ENCODE results near the gene NEDD9. TPM values are rescaled to one million over a fixed set of nuclear protein-coding genes. Genes with fewer than 3 reads are reported as not detected.

NEDD9 gene
- total and polyA plus RNA-seq, 10 of the 15 experiments (the other 5 are each of a cell fraction or from before 2014, with no cell fraction given), result 4.9 to 92.6 (median 14.6) TPM

- Histone ChIP-seq H3K4me3 (no peak overlapping the region), H3K27ac (ENCODE audit: control insufficient read depth, insufficient read depth) (no peak overlapping the region), H3K9ac (ENCODE audit: control insufficient read depth, insufficient read depth, low read length) (no peak overlapping the region), H3K4me2 (ENCODE audit: control insufficient read depth, insufficient read depth) (no peak overlapping the region), H3K9me3 (replicated peaks; ENCODE audit: control insufficient read depth, insufficient read depth, low read length) (peaks cover 6% of the 10 kb centered on the region; the same call in 1 of the 3 replicates), H3K36me3 (ENCODE audit: control insufficient read depth in 2 of 2, insufficient read depth in 2 of 2, low read length in 1 of 2) (peaks cover 3 to 4% of the 10 kb centered on the region in 2 experiments; a peak in 3 of 4 replicates), H2AFZ (ENCODE audit: control insufficient read depth, low read depth, low read length) (no peak overlapping the region), H3K4me1 (ENCODE audit: control insufficient read depth, insufficient read depth, low read length) (no peaks in the 10 kb centered on the region), H3K79me2 (ENCODE audit: control insufficient read depth, insufficient read depth, low read length) (no peaks in the 10 kb centered on the region), H4K20me1 (ENCODE audit: control insufficient read depth, insufficient read depth) (no peaks in the 10 kb centered on the region), H3K27me3 (replicated peaks in 1 of 2; ENCODE audit: control insufficient read depth in 2 of 2, insufficient read depth in 2 of 2, low read length in 1 of 2) (no peaks in the 10 kb centered on the region)
- WGBS (ENCODE audit: insufficient coverage, insufficient replicate concordance, low lambda C conversion rate, missing lambda C conversion rate), result 93% methylated on average over 9 of the region's 9 CpGs
- RAD21 ChIA-PET (ENCODE audit: unreplicated experiment), result interaction anchor here (1.2 to 2.4 kb wide), 2 partner anchors 13 to 32 kb away, joined by 3 to 9 read pairs; partner anchors contain the start of gene NEDD9
- no peak for TF ChIP-seq SREBF2 (IDR thresholded peaks at IDR 0.05; ENCODE audit: low read length)
- CTCF ChIA-PET, result interaction anchor here (0.6 to 1.5 kb wide), 4 partner anchors 9 to 406 kb away, joined by 3 to 5 read pairs (median 4); no protein-coding TSS in a partner anchor
- SMC1A ChIA-PET (ENCODE audit: uncharacterized antibody, unreplicated experiment), result interaction anchor here (0.7 to 5.6 kb wide), 11 partner anchors 9 to 250 kb away, joined by 3 to 36 read pairs (median 5); partner anchors contain the start of gene NEDD9
- intact Hi-C loops (cut with micrococcal nuclease; ENCODE audit: unreplicated experiment), result no loop called here
- in situ Hi-C loops (cut with MboI), result no loop called here
- ATAC-seq, result no peak
- no peak for FAIRE-seq
- no peak for DNase-seq (ENCODE audit: low read depth, low spot score)
- BruUV-seq (replicated peaks), result no TSS peak
- POLR2A ChIA-PET, result interaction anchor here (0.6 to 1.6 kb wide), 4 partner anchors 11 to 250 kb away, joined by 3 to 4 read pairs (median 4); no protein-coding TSS in a partner anchor
Observed at GRCh38 chr6:11245381-11246256, 13.2 kb upstream of the NEDD9 start.

GRCh38 chr6:11244387-11245126, 12.1 kb upstream of the NEDD9 start:
- Histone ChIP-seq H2AFZ (ENCODE audit: control insufficient read depth, low read depth, low read length) (no peak overlapping the region), H3K4me1 (ENCODE audit: control insufficient read depth, insufficient read depth, low read length) (no peaks in the 10 kb centered on the region), H3K27me3 (replicated peaks in 1 of 2; ENCODE audit: control insufficient read depth in 2 of 2, insufficient read depth in 2 of 2, low read length in 1 of 2) (no peaks in the 10 kb centered on the region), H3K36me3 (ENCODE audit: control insufficient read depth in 2 of 2, insufficient read depth in 2 of 2, low read length in 1 of 2) (peaks cover 0 to 1% of the 10 kb centered on the region in 2 experiments; a peak in 3 of 4 replicates), H3K9ac (ENCODE audit: control insufficient read depth, insufficient read depth, low read length) (no peak overlapping the region), H4K20me1 (ENCODE audit: control insufficient read depth, insufficient read depth) (no peaks in the 10 kb centered on the region), H3K4me2 (ENCODE audit: control insufficient read depth, insufficient read depth) (no peak overlapping the region), H3K79me2 (ENCODE audit: control insufficient read depth, insufficient read depth, low read length) (no peaks in the 10 kb centered on the region), H3K27ac (ENCODE audit: control insufficient read depth, insufficient read depth) (no peak overlapping the region), H3K4me3 (no peak overlapping the region), H3K9me3 (replicated peaks; ENCODE audit: control insufficient read depth, insufficient read depth, low read length) (peaks cover 2% of the 10 kb centered on the region; the same call in 1 of the 3 replicates)
- ChIA-PET POLR2A (interaction anchor here (0.7 to 1.9 kb wide), 5 partner anchors 12 to 251 kb away, joined by 3 to 6 read pairs (median 4); partner anchors contain the start of gene NEDD9), RAD21 (ENCODE audit: unreplicated experiment) (interaction anchor here (2.4 kb wide), 1 partner anchor 12 kb away, joined by 9 read pairs; the partner anchor contains the start of gene NEDD9), SMC1A (ENCODE audit: uncharacterized antibody, unreplicated experiment) (interaction anchor here (1.0 to 5.6 kb wide), 10 partner anchors 9 to 251 kb away, joined by 3 to 36 read pairs (median 6); partner anchors contain the start of gene NEDD9), CTCF (interaction anchor here (0.6 to 1.3 kb wide), 2 partner anchors 18 to 405 kb away, joined by 3 to 4 read pairs; no protein-coding TSS in a partner anchor)
- DNase-seq (ENCODE audit: low read depth, low spot score) (no peak), FAIRE-seq (peak; percentile 41), ATAC-seq (peak; percentile 72)
- BruUV-seq (replicated peaks), result no TSS peak
- intact Hi-C loops (cut with micrococcal nuclease; ENCODE audit: unreplicated experiment) (no loop called here), in situ Hi-C loops (cut with MboI) (no loop called here)
- WGBS (ENCODE audit: insufficient coverage, insufficient replicate concordance, low lambda C conversion rate, missing lambda C conversion rate), result 23% methylated on average over 2 of the region's 2 CpGs
- TF ChIP-seq RUNX3 (IDR thresholded peaks at IDR 0.05; ENCODE audit: low read length) (peak; percentile 53; the same call in 1 of the 2 replicates), PKNOX1 (IDR thresholded peaks at IDR 0.05) (peak; percentile 61), SUZ12 (IDR thresholded peaks at IDR 0.05; ENCODE audit: unreplicated experiment) (no peak), CBX3 (IDR thresholded peaks at IDR 0.05; ENCODE audit: borderline replicate concordance, low read depth) (no peak), ATF7 (IDR thresholded peaks at IDR 0.05; ENCODE audit: low read depth) (0 out of 2 replicates have a peak, but pooled peaks have one; percentile 14), NFYB (IDR thresholded peaks at IDR 0.05; ENCODE audit: insufficient read depth, low read depth, low read length) (peak; percentile 63)

Measured in GM12878 (cell line).